Measurements from ENCODE around the gene HCK.

DNA sequence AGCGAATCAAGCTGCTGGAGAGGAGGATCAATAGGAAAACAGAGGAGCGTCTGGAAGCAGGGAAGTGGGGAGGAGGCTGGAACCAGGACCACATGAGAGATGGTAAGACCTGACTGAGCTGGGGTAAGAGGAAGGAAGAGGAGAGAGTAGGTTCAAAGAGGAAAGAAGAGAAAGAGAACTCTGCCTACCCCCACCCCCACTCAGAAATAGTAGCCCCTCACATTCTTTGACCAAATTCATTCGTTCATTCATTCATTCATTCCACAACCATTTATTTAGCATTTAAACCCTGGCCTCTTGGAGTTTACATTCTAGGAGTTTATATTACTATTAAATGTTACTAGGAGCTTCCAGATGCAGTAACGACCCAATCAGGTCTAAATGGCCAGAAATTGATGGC lies 15.8 kb upstream of the HCK start:
- TF ChIP-seq POLR2AphosphoS5 (IDR thresholded peaks at IDR 0.05; ENCODE audit: borderline replicate concordance, low read depth, low read length) (no peak), EZH2 (IDR thresholded peaks at IDR 0.05) (no peak)
